22Rv1 (cell line): ENCODE measurements around the gene RUSF1.

Experiments used
- H3K27ac ChIP-seq: fragments of 450-650 bp; 2 replicates; pipeline ENCODE4 v1.5.1; 2017
- CTCF ChIP-seq: fragments of 450-650 bp; IDR thresholded peaks from 2 replicates; pipeline ENCODE4 v1.5.1; 2017; ENCODE audit warnings: mild to moderate bottlenecking
- ZFX ChIP-seq: fragments of 450-650 bp; IDR thresholded peaks from 2 replicates; pipeline ENCODE4 v1.6.1; 2017; ENCODE audit warnings: antibody characterized with exemption, borderline replicate concordance

RUSF1 gene

GRCh38 chr16:31461921-31462804, 46.0 kb downstream of the RUSF1 start:
- no peak overlapping the region for H3K27ac ChIP-seq
- no peak for TF ChIP-seq ZFX
- no peak for TF ChIP-seq CTCF

GRCh38 chr16:31461201-31461920, 46.8 kb downstream of the RUSF1 start:
- no peak for TF ChIP-seq CTCF
- TF ChIP-seq ZFX: no peak
- no peak overlapping the region for H3K27ac ChIP-seq

GRCh38 chr16:31460582-31461002, 47.6 kb downstream of the RUSF1 start:
- TF ChIP-seq ZFX: no peak
- TF ChIP-seq CTCF: peak; percentile 78
- peak overlapping the region; percentile 91 for H3K27ac ChIP-seq

GRCh38 chr16:31459687-31460581, 48.3 kb downstream of the RUSF1 start:
- TF ChIP-seq ZFX: no peak
- no peak for TF ChIP-seq CTCF
- peak overlapping the region; percentile 91 for H3K27ac ChIP-seq

- TF ChIP-seq ZFX (no peak), CTCF (peak; percentile 77)
- H3K27ac ChIP-seq: peak within 1 kb of the TSS; percentile 91
Observed at GRCh38 chr16:31458844-31459686, 49.1 kb downstream of the RUSF1 start, which contains the start of gene ARMC5. Gene ARMC5, plus strand, starts transcription at chr16:31459501. Its CDS starts 24 bp downstream, at chr16:31459525.
